ENCODE data around the gene GCDH.

GRCh38 chr19:12888006-12888603, 2.9 kb upstream of the GCDH start:
- TF ChIP-seq CTCF (conservative IDR thresholded peaks at IDR 0.05; ENCODE audit: low read length) (no peak), EZH2phosphoT487 (IDR thresholded peaks at IDR 0.05; ENCODE audit: borderline replicate concordance, low read depth, low read length) (no peak)

All from OCI-LY7 (cell line).